Umbilical cord (tissue), 2 donors: ENCODE results near the gene RASAL1. TPM values are rescaled to one million over a fixed set of nuclear protein-coding genes. Genes with fewer than 3 reads are reported as not detected.

Experiments
- DNase-seq: peaks from one replicate; pipeline ENCODE4 v3.0.0-alpha.2; 2015; ENCODE audit warnings: low spot score
- total RNA-seq: library from RNA; depleted of rRNA; stranded (reverse); fragments of >200 nt; gene quantifications from one replicate; pipeline ENCODE4 v1.2.3, GENCODE V29; 2014; ENCODE audit warnings: low replicate concordance; ENCODE audit not compliant: insufficient read depth

Gene RASAL1
- total RNA-seq, 1 donor from 2014 or later, result 0.24 TPM

DNA sequence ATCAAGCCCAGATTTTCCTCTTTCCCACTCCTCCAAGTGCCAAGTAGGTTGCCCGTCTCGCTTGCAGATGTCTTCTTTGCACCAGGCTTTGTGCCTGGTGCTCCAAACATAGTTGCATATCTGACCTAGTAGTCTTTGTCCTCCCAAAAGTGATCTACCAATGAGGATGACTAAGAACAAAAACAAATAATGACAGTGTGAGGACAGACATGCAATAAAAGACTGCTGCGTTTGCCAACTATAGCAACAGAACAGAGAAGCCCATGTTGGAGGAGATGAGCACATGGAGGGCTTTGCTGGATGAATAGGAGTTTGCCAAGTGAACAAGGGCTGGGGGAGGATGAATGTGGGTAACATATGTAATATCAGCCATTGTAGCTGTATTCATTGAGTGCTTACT, 63.4 kb downstream of the RASAL1 start:
- no peak for DNase-seq

DNA sequence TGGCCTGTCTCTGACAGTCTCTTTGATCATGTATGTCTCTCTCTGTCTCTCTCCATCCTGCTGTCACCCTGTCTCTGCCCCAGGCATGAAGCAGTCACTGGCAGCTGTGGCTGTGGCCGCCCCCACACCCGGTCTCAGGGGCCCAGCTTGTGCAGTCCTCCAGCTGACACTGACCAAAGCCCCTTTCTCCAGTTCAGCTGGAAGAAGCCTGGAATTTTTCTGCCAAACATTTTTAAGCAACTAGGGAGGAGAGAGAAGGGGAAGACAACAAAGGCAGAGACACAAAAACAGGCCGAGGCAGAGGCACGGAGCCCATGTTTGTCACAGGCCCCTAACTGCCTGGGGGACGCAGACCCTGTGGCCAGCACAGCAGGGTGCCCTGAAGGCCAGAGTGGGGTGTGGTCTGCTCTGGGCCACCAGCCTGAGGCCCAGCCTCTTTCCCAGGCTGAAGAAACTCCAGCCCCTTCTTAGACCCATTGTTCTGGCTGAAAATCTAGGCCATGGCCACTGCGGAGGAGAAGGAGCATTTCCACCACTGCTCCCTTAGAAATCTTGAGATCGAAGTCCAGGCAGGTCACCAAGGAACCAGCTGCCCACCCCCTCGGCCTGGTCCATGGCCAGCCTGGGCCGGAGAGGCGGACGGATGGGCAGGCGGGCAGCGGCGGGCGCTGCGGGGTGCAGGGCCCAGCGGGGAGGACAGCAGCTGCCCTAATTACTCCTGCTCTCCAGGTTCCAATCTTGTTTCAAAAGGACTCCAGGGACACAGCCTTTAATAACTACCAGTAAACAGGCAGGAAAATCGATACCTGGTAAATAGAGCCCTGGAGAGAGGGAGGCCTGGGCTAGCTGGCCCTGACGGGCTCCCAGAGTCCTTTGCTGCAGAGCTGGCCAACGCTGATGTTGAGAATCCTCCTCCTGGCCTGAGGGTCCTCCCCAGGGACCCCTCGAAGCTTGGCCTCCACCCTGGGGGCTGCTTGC, 64.1 kb downstream of the RASAL1 start:
- no peak for DNase-seq

DNA sequence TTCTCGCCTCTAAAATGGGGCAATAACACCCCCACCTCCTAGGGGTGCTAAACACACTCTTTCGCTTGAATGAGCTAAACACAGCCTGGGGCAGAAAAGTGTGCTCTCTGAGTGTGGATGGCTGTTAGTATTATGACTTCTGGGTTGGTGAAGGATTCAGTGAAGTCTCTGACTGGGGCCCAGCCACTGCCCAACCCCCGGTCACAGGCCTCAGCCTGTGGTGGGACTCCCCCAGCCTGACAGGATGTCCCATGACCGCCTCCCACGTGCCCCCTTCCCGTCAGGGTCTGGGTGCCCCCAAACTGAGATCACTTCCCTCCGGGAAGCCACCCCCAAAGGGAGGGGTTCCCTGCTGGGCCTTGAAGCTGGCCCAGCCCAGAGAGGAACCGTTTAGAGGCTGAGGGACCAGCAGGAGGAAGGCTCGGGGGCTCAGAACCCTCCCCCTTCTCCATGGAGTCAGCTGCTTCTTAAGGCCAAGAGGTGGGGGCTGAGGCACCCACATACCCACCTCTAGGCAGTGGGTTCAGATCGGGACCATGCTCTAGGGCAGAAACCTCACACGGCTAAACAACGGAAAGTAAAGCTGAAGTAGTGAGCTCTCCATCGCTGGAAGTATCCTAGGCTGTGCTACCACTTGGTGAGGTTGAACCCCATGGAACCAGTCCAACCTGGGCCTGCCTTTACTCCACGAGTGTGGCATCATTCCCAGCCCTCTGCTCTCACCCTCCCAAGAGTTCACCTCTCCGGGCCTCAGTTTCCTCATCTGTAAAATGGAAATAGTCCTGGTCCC, 65.2 kb downstream of the RASAL1 start:
- no peak for DNase-seq

DNA sequence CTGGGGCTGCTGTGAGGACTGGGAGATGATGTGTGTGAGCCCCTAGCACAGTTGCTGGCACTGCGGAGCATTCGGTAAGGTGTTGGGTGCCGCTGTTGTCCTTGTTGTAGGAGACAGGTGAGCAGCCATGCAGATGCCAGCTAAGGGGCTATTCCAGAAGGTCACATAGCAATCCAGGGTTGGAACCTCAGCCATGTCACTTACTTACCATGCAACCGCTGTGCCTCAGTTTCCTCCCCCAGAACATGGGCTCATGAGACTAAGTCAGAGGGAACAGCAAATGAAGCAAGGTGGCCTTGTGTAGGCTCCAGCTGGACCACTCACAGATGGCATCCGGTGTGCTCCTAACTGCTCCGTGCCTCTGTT, 65.8 kb downstream of the RASAL1 start:
- DNase-seq, result no peak

DNA sequence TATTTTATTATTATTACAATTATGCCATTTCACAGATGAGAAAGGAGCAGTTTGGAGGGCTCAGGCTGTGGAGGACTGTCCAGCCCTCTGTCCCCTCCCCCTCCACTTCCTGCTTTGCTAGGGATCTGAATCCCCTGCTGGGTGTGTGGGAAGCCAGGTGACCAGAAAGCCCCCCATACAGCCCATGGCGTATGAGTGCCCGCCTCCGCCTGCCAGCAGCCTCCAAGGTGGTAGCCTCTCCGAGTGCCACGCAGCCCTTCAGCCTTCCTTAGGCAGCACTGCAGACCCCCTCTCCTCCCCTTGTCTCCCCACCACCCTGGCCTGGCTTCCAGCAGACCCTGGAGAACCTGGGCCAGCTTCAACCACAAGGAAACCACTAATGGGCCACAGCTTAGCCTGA, 66.4 kb downstream of the RASAL1 start:
- no peak for DNase-seq

DNA sequence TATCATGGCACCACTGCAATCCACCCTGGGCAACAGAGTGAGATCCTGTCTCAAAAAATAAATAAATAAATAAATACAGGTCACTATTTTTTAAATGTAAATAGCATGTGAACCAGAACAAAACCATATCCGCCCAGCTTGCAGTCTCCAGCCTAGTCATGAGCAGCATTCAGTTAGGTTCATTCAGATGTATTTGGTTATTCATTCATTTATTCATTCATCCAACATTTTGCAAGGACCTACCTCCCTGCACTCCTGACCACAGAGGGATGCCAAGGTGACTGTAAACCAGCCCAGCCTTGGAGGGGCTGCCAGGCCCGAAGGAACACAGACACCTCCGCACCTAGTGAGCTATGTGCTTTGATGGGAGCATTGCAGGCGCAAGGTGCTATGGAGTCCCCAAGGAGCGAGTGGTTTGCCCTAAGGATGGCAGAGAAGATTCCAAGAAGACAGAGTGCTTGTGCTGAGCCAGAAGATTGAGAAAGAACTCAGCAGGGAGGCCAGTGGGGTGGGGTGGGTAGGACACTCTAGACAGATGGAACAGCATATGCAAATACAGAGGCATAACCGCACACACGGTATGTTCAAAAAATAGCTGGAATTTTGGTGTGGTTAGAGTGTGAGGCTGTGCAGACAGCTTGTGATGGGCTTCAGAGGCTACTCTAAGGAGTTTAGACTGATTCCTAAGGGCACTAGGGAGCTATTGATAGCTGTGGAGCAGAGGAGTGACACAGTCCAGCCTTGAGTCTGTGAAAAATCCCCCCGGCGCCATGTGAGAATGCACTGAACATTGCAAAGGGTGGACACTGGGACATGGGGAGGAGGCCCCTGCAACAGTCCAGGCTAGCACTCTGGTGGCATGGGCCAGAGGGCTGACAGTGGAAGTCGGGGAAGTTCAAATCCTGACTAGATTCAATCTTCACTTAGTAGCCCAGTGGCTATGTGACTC, 67.3 kb downstream of the RASAL1 start:
- DNase-seq, result no peak

DNA sequence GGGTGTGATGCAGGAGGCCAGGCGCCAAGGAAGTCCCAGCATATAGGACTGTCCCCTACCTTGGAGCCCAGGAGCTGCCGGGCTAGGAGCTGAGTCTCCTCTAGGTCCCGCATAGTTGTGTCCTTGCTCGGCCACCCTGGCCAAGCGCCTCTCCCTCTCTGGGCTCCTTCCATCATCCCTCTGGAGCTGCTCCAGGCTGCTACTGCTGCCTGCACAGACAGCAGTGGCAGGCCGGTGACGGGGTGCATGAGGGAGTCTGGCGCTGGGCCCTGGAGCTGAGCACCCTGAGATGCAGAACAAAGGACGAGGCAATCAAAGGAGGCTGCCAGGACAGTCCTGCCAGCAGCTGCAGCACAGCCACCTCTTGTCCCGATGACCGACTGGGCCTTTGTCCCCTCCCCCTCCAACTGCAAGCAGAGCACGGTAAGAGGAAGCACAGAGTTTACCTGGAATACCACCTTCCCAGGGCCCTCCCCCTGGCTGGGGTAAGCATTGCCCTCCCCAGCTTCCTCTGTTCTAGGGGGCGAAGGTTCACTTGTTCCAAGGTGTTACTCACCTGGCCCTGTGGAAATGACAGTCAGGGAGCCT, 68.7 kb downstream of the RASAL1 start:
- no peak for DNase-seq

DNA sequence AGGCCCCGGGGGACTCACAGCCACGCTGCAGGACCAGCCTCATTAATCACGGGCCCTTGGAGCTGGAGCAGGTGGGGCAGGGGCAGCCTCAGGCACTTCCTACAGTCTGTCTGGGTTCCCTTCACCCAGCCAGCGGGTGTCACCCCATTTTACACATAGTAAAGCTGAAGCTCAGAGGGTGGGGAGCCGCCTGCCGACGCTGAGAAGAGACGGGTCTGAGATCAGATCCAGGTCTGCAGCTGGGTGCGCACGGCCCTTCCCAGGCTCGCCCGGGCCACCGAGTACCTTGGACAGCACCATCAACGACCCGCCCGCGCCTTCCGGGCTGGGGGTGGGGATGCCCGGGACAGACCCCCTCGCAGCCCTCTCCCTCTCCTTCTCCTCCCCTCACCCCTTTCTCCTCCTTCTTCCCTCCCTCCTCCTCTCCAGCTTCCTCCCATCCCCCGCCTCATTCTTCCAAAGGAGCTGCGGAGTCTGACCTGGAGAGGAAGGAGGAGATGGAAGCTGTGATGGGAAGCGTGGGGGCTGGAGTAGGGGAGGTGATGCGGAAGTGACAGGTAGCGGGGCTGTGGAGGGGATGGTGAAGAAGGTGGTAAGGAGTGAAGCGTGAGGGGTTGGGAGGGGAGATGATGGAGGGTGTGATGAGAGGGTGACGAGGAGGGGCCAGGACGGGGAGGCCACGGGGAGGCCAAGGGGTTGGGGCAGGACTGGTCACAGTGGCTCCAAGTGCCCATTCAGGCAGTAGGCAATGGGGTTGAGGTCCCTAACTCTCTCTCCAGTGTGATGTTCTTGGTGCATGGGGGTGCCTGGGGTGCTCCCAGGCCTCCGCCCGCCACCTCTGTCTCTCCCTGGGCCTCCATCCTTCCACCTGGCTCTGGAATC, 70.2 kb downstream of the RASAL1 start:
- DNase-seq, result no peak

DNA sequence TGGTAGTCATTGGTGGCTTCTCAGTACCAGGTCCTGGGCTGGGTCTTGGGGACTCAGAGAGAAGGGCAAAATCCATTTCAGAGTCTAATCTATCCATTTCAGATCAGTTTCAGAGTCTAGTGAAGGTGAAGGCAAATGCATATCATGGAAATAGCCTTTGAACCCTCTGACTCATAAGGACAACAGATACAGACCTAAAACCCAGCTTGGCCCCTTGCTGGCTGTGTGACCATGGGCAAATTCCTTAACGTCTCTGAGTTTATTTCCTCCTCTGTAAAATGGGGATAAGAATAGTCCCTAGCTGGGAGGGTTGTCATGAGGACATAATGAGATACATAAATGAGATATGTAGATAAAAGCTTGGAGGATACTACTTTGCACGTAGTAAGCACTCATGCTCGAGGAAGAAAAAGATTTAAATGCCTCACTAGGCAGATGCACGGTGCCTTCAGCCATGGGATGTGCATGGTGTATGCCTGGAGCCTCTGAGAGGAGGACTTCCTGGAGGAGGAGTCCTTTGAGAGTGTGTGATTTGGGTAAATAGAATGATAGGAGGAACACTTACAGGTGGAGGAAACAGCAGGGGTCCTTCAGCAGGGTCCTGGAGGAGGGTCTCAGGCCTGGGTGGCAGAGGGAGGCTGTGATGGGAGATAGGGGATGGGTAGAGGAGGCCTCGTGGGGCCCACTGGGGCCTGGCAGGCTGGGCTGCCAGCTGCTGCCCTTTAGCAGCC, 71.0 kb downstream of the RASAL1 start:
- no peak for DNase-seq

DNA sequence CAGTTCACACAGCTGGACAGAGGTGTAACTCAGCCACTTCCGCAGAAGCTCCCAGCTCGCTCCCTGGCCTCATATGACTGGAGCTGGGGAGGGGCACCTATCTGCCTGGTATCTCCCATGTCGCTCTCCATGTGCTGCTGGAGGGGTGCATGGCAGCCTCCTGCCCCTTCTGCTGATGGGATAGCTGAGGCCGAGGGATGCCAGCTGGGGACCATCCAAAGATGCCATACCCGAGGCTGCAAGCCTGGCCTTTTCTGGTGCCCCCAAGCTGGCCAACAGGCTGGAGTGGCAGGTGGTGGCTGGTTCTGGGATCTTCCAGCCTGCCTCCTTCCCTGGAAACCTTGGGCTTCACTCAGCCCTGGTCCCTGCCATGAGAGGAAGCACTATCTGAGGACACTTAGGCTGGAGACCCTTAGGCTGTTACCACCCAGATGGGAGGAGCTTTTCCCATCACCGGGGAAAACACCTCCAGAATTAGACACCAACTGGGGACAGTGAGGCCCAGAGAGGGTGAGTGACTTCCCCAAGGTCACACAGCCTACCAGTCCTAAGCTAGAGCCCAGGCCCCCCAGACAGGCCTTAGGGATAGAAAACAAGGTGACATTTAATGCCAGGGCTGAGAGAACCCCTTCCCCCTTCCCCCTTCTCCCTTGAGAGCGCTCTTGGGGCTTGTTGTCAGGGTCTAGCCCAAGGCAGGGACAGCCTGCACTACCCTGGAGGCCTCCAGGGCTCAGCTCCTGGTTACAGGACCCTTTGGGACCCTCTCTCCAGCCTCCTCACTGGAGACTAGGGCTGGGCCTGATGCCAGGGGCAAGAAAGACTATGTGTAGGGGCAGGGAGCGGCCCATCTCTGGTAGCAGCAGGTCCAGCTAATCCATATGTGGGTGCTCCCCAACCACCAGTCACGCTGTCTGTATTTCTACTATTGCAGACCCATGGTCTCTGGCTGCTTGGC, 71.9 kb downstream of the RASAL1 start:
- no peak for DNase-seq

DNA sequence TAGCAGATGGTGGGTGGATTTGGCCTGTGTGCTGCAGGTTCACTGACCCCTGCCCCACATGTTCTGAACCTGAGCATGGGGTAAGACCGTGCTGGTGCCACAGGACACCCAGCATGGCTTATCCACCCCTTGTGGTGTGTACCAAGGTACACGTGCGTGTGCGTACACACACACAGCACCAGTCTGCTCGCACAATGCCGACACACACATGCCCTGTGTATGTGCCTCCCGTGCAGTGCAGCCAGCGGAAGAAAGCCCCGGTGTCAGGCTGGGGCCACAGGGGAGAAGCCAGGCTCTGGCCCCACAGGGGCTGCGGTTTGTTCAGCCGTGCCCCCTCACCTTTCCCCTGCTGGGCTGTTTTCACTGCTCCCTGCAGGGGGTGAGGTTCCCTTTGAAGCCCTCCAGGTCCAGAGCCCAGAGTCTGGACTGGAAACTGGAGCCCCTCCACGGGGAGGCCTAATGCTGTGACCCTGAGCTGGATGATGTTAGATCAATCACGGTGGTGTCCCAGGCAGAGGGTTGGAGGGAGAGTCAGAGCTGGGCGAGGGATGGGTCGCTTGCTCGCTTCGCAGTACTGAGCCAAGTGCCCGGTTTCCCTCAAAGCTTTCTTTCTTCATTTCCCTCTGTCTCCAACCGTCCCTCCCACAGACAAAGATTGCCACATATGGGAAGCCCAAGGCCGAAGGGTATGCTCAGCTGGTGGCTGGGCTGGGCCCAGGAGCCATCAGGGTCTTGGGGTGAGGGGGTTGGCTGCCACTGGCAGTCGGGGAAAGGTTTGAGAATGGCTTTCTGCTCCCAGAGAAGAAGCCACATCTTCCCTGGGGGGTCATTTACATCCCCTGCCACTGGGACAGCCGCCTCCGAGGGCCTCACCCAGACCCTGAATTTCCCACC, 72.8 kb downstream of the RASAL1 start:
- DNase-seq, result no peak

DNA sequence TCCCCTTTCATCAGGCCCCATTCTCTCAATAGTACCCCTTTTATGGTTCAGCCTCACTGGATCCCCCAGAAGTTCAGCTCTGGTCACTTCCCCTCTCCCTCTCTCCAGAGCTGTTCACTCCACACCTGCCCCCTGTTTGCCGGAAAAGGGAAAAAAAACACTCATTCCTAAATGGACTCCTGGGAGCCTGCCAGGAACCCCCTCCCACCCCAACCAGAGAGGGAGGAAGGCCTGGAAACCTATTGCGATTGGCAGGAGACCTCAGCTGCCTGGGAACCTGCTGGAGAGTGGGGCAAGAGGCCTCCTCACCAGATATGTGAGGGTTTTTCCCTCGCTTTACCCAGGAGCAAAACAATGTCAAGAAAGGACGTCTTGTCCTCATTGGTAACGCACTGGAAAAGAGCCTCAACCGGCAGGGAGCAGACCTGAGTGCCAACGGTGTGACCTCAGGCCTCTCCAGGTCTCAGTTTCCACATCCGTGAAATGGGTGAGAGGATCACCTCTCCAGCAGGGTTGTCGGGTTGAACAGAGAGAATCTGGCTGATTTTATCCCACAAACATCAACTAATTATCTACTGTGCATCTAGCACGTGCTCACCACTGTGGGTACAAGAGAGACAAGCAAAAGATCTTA, 74.4 kb downstream of the RASAL1 start:
- no peak for DNase-seq

DNA sequence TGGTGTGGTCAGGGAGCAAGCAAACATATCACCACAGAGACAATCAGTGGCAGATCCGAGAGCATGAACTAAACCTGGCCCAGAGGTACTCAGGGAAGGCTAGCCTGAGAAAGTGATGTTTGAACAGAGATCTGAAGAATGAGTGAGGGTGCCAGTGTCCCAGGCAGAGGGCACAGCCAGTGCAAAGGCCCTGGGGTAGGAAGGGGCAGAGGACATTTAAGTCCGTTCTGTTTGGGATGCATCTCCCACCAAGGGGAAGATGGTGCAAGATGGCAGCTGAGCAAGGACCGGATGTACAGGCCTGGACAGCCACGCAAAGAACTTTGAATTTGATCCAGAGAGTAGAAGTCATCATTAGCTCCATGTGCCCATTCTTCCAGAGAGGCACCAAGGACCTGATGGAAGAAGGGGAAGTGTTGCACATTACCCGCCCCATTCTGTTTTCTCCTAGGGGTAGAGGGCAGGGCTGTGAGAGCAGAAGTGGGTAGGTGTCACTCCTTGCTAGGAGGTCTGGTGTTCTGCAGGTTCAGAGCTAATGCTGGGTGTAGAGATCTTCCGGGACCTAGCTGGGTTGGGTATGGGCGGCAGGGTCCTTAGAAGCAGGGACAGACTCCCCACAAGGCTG, 75.1 kb downstream of the RASAL1 start:
- DNase-seq, result no peak

DNA sequence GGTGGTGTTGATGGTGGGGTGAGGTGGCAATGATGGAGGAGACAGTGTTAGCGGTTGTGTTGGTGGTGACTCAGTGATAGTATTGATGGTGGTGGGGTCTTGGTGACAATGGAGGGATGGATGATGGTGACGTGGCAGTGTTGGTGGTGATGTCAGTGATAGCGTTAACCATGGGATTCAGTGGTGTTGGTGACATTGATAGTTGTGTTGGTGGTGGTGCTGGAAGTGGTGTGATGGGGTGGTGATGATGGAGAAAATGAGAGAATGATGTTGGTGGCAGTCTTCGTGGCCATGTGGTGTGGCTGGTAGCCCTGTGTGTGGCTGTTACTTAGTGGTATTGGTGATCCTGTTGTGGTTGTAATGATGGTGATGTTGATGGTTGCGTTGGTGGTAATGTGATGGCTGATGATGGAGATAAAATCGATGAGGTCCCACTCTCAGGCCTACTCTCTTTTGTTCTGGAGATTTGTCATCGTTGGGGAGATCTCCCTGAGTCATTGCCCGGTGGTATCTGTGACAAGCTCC, 76.4 kb downstream of the RASAL1 start:
- DNase-seq, result no peak

DNA sequence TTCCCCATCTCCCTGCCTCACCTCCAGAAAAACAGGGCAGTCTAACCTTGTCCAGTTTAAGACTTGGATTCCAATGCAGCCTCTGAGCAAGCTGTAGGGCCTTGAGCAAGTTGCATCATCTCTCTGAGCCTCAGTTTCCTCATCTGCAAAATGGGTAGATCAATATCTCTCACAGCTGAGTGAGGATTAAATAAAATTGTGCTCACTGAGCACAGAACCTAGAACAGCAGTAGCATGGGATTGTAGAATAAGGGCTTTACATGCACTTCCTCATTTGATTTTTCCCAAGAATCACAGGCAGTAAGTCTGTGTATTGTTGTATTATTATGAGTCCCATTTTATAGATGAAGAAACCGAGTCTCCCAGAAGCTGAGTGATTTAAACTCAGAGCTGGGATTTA, 77.0 kb downstream of the RASAL1 start:
- no peak for DNase-seq
